ENCODE measurements around the gene SPAG16.

- TF ChIP-seq CTCF (IDR thresholded peaks at IDR 0.05), result no peak
- TF ChIP-seq POLR2A (IDR thresholded peaks at IDR 0.05), result no peak
These were observed 993.6 kb downstream of the SPAG16 start for GRCh38 chr2:214277880-214278279.
